Ovary (tissue), 9 donors: ENCODE data around the gene CEP170B. TPM values are rescaled to one million over a fixed set of nuclear protein-coding genes. Genes with fewer than 3 reads are reported as not detected.

Experiments used
- DNase-seq, 5 donors: peaks; one replicate each; pipeline ENCODE4 v3.0.0-alpha.2; 2019 to 2020
- H3K27ac ChIP-seq, 2 donors: fragments of 200-600 bp; one replicate each; pipeline versions ENCODE4 v1.5.1 to v1.8.0; 2019 to 2022
- H3K27me3 ChIP-seq: fragments of 200-600 bp; one replicate; pipeline ENCODE4 v1.8.0; 2022
- H3K36me3 ChIP-seq: fragments of 200-600 bp; sonication (generic); one replicate; pipeline ENCODE4 v1.5.1; 2019
- H3K4me1 ChIP-seq: one replicate; pipeline ENCODE4 v1.8.1; 2013; ENCODE audit warnings: mild to moderate bottlenecking, moderate library complexity; ENCODE audit not compliant: insufficient read depth
- H3K4me3 ChIP-seq: fragments of 200-600 bp; sonication (generic); one replicate; pipeline ENCODE4 v1.5.1; 2017
- H3K9me3 ChIP-seq, 2 donors: fragments of 200-600 bp in 1 of 2; sonication (generic) in 1 of 2; one replicate each; pipeline versions ENCODE4 v1.5.1 to v1.8.1; 2013 to 2019; ENCODE audit warnings: mild to moderate bottlenecking in 1 of 2, moderate library complexity in 1 of 2
- CTCF ChIP-seq, 3 donors: fragments of 450-650 bp in 2 of 3; fragments of 200-600 bp in 1 of 3; IDR thresholded peaks; one replicate each; pipeline versions ENCODE4 v1.5.1 to v1.8.0; 2016 to 2022; ENCODE audit warnings: antibody characterized with exemption in 3 of 3, mild to moderate bottlenecking in 1 of 3
- EP300 ChIP-seq: sonication (generic); formaldehyde crosslinking; IDR thresholded peaks from one replicate; pipeline ENCODE4 v1.6.1; 2017; ENCODE audit warnings: antibody characterized with exemption
- POLR2A ChIP-seq: fragments of 450-650 bp; IDR thresholded peaks from one replicate; pipeline ENCODE4 v1.6.1; 2017; ENCODE audit warnings: antibody characterized with exemption, mild to moderate bottlenecking, moderate library complexity
- WGBS, 3 donors: extraction: QIAGEN DNeasy Blood & Tissue Kit in 1 of 3; methylation state at CpG; one replicate each; pipeline versions ENCODE4 v1.1.5 to v1.1.7; 2013 to 2017; 5-methylcytosine and 5-hydroxymethylcytosine counted together
- intact Hi-C, 4 donors: fragments of 100-400 bp; cut with DNase I; formaldehyde crosslinking; loops; one replicate each; pipeline versions ENCODE4 v1.11.0 to v1.15.1; 2022 to 2023
- polyA plus RNA-seq, 2 donors: library from polyadenylated mRNA; stranded (reverse); fragments of 200-250 nt in 1 of 2; fragments of 350-450 nt in 1 of 2; fragmentation: Illumina TruSeq in 1 of 2; extraction: RNeasy Lipid Tissue Mini Kit (QIAGEN cat#74804) in 1 of 2; gene quantifications; one replicate each; pipeline ENCODE4 v1.2.3, GENCODE V29; 2013 to 2014
- total RNA-seq, 7 donors: library from RNA; depleted of rRNA in 2 of 7; stranded (reverse); fragments of >200 nt in 2 of 7; fragmentation: NEBNext Ultra II Directional in 3 of 7; extraction: Animal tissue kit (Norgen Biotek cat#: 25700) in 3 of 7; gene quantifications; one replicate each; pipeline versions ENCODE4 v1.1.0 to v1.2.4, GENCODE V29; 2016 to 2023
- donor health status: DM: no; HTN: no; CAD: no; lungs with moderate emphysema.
- donor health status: DM: no; HTN: no; CAD: no.
- donor health status: Bipolar disorder and iron deficiency.
- donor health status: DM: yes; HTN: yes; CAD: no.
- donor health status: DM: no; HTN: no; CAD: no.
- donor health status: DM: yes; HTN: yes; CAD: no.

CEP170B gene
- total and polyA plus RNA-seq, 9 donors = 1.9 to 22.7 (median 9.9) TPM

- H3K4me1 ChIP-seq = peaks cover 8% of the 10 kb centered on the region
- no peak for DNase-seq
- no peaks in the 10 kb centered on the region for H3K27me3 ChIP-seq
These were observed 4.8 kb downstream of the CEP170B start for GRCh38 chr14:104869669-104870367.

GRCh38 chr14:104870368-104871144 lies 5.5 kb downstream of the CEP170B start:
- H3K9me3 ChIP-seq = no peaks in the 10 kb centered on the region
- no peak overlapping the region for H3K27ac ChIP-seq
- H3K36me3 ChIP-seq = no peaks in the 10 kb centered on the region
- no peak overlapping the region for H3K4me3 ChIP-seq
- H3K4me1 ChIP-seq = peaks cover 8% of the 10 kb centered on the region
- H3K27me3 ChIP-seq = no peaks in the 10 kb centered on the region
- 83 to 87% (median 83%) methylated on average over 21 of the region's 21 CpGs for WGBS, 3 donors
- peak in 3 of 5 donors; percentile 22 to 36 (median 26) for DNase-seq
- intact Hi-C loops = no loop called here
- TF ChIP-seq EP300 (no peak), POLR2A (no peak), CTCF (IDR thresholded peaks at IDR 0.05) (no peak)

More at GRCh38 chr14:104869669-104870367, 4.8 kb downstream of the CEP170B start:
- no peaks in the 10 kb centered on the region for H3K9me3 ChIP-seq
- no peaks in the 10 kb centered on the region for H3K36me3 ChIP-seq
- WGBS, 3 donors = 94 to 95% (median 95%) methylated on average over 18 of the region's 18 CpGs
- no peak overlapping the region for H3K4me3 ChIP-seq
- TF ChIP-seq POLR2A (no peak), EP300 (no peak), CTCF (IDR thresholded peaks at IDR 0.05) (no peak)
- intact Hi-C loops = no loop called here
- H3K27ac ChIP-seq = no peak overlapping the region

DNA sequence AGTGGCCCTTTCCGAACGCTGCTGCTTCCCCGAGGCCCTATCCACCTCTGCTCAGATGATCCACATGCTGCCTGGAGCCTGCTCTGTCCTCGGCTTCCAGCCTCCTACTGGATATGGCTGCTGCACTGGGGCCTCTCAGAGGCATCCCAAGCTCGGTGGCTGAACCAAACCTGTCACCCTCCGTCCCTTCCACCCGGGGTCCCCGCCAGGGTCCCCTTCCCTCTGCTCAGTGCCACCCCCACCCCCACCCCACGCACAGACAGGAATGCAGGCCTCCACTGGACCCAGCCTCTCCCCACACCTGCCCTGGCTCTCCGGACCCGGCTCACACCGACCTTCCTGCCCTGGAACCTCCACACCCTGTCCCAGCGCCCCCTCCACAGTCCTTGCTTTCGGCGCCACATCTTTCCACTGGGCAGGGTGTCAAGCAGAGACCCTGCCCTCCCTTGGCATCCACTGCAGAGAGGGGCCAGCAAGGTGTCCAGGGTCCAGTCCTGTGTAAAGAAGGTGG lies 6.1 kb downstream of the CEP170B start:
- Histone ChIP-seq H3K36me3 (no peaks in the 10 kb centered on the region), H3K4me1 (peaks cover 8% of the 10 kb centered on the region), H3K9me3 (no peaks in the 10 kb centered on the region), H3K27me3 (no peaks in the 10 kb centered on the region), H3K4me3 (no peak overlapping the region), H3K27ac (no peak overlapping the region)
- no peak for TF ChIP-seq CTCF (IDR thresholded peaks at IDR 0.05)
- intact Hi-C loops = no loop called here
- 83 to 92% (median 90%) methylated on average over 15 of the region's 15 CpGs for WGBS, 3 donors
- peak in 1 of 5 donors; percentile 21 for DNase-seq

DNA sequence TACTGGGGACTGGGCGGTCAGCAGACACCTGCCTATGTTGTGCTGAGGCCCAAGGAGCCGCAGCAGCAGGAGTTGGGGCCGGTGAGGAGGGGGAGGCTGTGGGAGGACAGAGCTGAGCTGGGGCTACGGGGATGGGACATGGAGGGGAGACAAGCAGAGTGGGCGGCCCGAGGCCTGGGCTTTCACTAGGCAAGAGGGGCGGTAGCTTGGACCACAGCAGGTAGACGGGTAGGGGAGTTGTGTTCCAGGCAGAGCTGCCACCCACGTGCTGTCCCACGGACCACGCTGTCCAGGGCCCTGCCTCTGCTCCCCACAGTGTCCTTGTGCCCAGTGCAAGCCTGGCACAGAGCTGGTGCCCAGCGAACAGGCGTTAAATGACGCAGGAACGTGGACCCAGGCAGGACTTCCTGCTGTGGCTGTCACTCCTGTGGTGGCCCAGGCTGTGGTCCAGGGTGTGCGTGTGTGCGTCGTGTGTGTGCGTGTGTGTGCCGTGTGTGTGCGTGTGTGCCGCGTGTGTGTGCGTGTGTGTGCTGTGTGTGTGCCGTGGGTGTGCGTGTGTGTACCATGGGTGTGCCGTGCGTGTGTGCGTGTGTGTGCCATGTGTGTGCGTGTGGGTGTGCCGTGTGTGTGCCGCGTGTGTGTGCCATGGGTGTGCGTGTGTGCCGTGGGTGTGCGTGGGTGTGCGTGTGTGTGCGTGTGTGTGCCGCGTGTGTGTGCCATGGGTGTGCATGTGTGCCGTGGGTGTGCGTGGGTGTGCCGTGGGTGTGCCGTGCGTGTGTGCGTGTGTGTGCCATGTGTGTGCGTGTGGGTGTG lies 6.8 kb downstream of the CEP170B start:
- H3K9me3 ChIP-seq = no peaks in the 10 kb centered on the region
- H3K4me3 ChIP-seq = no peak overlapping the region
- H3K4me1 ChIP-seq = peaks cover 3% of the 10 kb centered on the region
- TF ChIP-seq CTCF (IDR thresholded peaks at IDR 0.05) = no peak
- TF ChIP-seq EP300 = no peak
- TF ChIP-seq POLR2A = no peak
- no peak overlapping the region for H3K27ac ChIP-seq
- H3K36me3 ChIP-seq = no peaks in the 10 kb centered on the region
- 86 to 88% (median 87%) methylated on average over 45 to 47 of the region's 47 CpGs for WGBS, 3 donors
- H3K27me3 ChIP-seq = no peaks in the 10 kb centered on the region
- intact Hi-C loops = no loop called here
- DNase-seq = no peak
